Non-pigmented ciliary epithelial cell (primary cell): ENCODE results near the gene ABHD12.
"Not testable (repeated sequence)": the region's sequence is repeated elsewhere in the genome, so short reads cannot be mapped to it uniquely, and the experiment has no call there.

ENCODE experiments used
- DNase-seq: peaks from one replicate; pipeline ENCODE4 v3.0.0-alpha.2; 2010; ENCODE audit warnings: low read depth

Gene ABHD12

DNA sequence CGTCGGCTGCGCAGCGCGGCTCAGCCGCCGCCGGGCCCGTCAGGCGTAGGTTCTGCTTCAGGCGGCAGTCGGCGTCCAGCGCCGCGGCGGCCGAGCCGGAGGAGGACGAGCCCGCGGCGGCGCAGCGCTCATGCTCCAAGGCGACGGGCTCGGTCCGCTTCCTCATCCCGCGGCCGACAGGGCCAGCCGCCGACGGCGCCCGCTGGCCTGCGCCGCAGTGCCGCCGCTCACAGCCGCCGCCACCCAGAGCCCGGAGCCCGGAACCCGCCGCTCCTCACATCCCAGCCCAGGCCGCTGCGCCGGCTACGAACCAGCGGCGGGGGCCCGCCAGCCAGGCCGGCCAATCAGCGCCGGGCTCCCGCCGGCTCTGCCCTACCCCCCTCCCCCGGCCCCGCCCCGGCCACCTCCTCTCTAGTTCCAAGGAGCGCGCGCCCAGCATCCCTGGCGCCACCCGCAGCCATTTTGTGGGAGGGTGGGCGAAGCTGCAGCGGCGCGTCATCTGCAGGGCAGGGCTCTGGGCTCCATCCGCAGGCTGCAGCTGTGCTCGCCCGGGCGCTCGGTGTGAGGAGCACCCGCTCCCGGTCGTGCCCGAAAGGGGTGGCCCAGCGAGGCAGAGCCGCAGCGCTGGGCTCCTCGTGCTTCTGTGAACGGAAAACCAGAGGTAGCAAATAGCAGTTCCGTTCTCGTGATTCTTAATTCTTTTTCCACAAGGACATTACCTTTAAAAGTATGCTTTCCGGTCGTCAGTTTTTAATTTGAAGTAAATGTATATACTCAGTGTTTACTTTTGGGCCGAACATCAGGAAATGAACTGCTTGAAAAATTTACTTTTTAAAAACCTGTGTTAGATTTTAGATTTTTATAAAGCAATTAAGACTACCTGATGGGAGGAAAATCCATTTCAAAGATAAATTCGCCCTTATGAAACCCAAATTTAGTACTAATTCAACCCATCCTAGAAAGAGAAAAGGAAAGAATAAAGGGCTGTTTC is at the start of gene ABHD12:
ABHD12 (minus strand) TSS at position 298 of the 991 bp plus-strand sequence; CDS start at position 166, 132 bp downstream.
- peak; percentile 67 for DNase-seq

DNA sequence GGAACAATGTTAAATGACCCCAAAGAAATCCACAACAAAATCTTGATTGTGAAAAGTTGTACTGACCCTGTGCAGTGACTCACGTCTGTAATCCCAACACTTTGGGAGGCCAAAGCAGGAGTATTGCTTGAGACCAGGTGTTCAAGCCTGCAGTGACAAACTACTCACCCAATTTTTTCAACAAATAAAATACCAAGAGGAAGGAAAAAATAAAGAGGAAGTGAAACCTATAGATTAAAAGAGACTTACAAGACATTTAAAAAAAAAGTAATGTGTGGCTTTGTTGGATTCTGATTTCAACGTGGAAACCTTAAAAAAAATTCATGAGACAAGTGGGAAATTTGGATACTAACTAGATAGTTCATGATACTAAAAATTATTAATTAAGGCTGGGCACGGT is 48.7 kb upstream of the ABHD12 start:
- DNase-seq, result no peak

DNA sequence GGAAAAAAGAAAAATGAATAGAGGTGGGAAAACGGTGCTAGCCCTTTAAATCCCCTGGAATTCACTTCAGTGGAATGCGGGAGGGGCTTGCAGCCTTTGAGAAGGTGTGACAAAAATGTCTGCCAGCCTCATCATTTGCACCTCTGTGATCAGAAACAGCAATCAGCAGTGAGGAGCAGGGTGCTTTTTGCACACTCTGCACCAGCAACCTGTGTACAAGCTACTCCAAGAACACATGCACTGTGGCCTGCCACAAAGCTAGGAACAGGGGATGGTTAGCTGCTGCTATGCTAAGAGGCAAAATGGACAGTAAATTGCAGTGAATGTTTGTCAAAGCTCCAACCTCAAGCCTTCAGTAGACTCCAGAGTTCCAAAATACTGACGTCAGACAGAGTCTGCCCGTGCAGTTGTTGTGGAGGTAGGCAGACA is 46.5 kb upstream of the ABHD12 start:
- no peak for DNase-seq

DNA sequence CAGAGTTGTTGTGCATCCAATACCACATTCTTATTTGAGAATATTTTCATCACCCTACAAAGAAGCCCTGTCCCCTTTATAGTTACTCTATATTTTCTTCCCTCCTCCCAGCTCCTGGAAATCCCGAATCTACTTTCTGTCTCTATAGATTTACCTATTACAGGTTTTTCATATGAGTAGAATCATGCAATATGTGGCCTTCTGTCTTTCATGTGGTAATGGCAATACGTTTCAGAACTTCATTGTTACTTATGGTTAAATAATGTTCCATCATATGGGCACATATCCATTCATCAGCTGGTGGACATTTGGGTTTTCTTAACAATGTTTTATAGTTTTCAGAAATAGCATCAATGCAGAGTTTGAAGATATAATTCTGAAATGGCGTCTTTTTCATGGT is 33.9 kb upstream of the ABHD12 start:
- no peak for DNase-seq

DNA sequence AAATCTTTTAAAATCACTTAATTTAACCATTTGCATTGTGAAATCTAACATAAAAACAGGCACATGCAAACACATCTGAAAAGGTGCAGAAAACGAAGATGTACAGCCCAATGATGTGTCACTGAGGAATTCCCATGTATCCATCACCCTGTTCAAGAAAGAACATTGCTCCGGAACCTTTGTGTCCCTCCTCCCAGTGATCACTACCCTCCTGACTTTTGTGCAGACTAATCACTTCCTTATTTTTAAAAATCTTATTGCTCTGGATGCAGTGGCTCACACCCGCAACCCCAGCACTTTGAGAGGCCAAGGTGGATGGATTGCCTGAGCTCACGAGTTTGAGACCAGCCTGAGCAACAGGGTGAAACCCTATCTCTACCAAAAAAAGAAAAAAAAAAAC is 31.4 kb upstream of the ABHD12 start:
- no peak for DNase-seq

DNA sequence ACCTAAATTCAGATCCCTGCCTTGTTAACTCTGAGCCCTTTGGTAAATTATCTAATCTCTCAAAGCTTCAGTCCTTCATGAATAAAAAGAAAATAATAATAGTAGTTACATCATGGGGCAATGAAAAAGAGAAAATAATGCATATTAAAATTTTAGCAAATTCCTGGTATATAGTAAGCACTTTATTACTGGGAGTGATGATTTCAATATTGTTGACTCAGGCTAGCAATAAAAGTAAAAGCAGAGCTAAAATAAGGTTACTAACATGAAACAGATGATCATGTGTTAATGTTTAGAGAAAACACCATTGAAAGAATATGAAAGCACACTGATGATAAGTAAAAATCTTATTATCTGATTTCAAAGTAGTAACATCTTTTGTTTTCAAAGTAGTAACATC is 30.5 kb upstream of the ABHD12 start:
- DNase-seq, result no peak

DNA sequence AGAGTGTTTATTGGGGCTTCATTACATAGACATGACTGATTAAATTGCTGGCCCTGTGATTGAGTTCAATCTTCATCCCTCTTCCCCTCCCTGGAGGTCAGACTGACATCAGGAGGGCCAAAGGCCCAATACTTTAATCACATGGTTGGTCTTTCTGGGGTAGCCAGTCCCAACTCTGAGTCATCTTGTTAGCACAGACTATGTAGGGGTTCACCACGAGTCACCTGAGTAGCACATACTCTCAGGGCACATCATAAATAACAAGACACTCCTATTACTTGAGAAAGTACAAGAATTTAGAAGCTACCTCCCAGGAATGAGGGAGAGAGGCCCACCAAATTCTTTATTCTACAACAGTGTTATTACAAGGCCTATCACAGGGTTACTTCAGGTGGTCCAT is 28.1 kb upstream of the ABHD12 start:
- DNase-seq, result no peak

DNA sequence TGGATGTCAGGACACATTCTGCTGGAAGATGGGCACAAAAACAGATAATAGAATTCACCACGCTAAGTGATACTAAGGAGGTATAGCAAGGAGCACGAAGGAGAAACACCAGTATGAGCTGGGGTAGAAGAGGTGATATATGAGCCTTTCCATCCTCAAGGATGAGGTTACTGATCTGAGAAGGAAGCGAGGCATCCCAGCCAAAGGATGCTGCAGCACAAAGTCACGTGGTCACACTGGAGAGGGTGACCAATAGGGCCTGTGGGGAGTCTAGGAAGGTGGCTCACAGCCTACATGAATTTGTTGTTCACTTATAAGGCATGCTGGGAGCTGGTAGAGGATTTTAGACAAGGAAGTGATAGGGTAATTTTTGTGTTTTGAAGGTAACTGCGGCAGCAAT is 18.3 kb upstream of the ABHD12 start:
- no peak for DNase-seq

DNA sequence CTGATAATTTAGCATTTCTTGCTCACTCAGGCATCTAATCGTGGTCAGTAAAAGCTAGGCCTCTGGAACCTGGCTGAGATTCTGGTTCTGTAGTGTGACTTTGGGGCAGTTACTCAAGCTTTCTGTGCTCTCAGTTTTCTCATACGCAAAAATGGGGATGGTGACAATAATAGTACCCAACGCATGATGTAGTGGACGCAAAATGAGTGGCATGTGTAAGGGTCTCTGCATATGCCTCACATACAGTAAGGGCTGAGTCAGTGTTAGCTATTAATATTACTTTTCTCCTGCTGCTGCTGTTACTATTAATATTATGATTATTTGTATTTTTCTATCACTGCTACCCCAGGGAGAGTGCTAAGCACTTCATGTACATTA is 17.5 kb upstream of the ABHD12 start:
- DNase-seq, result no peak

DNA sequence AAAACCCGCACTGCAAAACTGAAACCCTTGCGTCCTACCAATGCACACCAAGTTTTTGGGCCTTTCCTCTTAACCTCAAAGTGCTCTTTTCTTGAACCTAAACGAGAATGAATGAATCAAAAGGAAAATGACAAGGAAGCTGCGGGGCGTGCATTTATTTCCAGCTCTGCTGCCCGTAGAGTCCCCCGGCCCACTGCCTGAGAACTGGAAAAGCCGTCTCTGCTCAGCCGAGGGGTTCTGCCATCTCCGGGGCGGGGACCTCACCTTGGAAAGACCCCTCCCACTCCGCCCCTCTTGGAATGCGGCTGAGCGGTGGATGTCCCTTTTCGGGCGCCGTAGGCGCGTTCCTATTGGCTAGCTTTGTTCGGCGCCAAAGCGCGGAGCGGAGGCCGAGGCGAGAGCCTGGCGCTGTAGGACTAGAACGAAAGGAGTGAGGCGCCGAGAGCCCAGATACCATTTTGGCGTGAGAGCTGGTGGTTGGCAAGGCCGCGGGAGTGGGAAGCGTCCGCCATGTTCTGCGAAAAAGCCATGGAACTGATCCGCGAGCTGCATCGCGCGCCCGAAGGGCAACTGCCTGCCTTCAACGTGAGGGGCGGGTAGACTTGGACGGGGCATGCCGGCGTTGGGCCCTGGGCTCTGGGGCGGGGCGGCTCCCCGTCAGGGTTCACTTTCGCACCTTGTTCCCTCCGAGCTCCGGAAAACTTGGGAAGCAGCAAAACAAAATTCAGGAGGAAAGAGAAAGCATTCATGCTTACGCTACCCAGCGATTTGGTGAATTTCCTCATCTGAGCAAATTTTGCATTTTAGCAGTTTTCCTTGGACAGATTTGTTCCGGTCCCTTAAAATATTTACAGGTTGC is 16.9 kb upstream of the ABHD12 start, which contains the start of gene GINS1:
GINS1 (plus strand) TSS at position 363 of the 859 bp plus-strand sequence; CDS start at position 511, 148 bp downstream.
- DNase-seq, result peak; percentile 37

DNA sequence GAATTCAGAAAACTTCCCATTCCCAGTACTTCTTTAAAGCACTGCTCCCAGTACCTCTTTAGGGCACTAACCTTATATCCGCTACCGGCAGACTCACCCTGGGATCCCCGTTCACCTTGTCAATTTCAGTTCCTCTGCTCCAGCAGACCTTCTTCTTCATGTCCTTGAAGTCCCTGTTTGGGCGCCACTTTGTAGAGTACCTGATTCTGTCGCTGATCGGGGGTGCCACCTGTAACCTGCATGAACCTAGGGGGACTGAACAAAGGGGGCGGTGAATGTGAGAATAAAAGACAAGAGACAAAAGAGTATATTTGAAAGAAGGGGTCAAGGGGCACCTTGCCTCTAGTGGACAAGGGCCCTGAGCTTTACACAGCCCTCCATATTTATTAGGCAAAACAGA is 11.9 kb upstream of the ABHD12 start:
- DNase-seq, result no peak

DNA sequence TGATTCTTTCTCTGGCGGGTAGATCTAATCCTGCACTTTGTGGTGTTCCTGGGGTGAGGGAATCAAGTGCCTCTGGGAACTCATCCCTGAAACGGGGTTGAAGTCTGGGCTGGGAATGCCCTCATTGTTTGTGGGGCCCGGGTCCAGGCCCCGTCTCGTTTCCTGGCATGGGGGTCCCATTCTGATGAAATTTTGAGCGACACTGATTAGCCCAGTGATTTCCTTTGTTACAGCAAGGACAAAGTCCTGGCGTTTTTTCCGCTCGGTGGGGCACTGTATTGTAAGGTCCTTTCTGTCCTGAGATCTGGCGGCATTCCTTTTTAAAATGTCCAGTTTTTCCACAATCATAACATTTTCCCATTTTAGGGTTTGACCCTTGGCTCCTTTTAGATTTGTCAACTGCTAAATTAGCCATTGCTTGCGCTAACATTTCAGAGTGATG is 9.7 kb upstream of the ABHD12 start:
- DNase-seq, result not testable (repeated sequence)

DNA sequence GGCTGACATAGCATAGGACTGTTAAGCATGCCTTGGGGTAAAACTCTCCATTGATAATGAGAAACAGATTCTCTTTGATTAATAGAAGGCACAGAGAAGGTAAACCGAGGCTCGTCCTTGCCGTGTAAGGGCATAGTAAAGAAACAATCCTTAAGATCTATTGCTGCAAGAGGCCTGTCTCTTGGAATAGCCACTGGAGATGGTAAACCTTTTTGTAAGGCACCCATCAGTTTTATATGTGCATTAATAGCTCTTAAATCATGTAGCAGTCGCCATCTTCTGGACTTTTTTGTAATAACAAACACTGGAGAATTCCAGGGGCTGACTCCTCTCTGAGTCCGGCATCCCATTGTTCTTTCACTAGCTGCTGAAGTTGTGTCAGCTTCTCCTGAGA is 8.4 kb upstream of the ABHD12 start:
- DNase-seq, result peak; percentile 40

DNA sequence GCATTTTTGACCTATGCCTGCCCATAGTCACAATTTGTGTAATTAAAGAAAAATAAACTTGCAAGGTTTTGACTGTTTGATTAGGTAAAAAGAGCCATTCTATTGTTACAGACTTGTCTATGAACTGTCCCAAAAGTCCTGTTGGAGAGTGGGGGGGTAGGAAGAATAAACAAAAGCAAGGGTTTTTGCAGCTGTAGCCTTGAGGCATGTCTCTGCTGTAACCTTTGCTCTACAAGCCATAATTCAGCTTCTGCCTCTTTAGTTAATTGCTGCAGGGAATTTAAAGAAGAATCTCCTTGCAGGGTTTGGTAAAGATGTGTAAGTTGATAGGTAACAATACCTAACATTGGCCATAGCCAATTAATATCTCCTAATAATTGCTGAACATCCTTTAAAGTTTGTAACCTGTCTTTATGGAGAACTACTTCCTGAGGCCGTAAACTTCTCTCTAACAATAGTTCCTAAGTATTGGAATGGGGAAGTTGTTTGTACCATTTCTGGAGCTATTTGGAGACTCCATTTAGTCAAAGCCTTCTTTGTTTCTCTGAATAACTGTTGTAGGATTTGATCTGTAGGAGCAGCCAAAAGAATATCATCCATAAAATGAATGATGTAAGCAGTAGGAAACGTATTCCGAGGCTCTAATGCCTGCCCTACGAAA is 7.9 kb upstream of the ABHD12 start:
- no peak for DNase-seq

DNA sequence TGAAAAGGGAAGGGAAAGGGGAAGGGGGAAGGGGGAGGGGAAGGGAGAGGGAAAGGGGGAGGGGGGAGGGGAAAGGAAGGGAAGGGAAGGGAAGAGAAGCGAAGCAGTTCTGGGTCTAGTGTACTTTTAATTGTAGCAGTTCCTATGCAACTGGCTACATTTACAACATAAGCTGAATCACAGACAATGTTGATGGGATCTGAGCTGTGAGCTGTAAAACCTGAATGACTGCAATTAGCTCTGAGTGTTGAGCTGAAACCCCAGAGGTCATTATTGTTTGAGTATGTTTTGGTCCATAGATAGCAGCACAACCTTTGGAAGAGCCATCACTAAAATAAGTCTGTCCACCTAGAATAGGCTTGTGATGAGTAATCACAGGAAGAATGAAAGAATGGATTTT is 7.2 kb upstream of the ABHD12 start:
- DNase-seq, result no peak

DNA sequence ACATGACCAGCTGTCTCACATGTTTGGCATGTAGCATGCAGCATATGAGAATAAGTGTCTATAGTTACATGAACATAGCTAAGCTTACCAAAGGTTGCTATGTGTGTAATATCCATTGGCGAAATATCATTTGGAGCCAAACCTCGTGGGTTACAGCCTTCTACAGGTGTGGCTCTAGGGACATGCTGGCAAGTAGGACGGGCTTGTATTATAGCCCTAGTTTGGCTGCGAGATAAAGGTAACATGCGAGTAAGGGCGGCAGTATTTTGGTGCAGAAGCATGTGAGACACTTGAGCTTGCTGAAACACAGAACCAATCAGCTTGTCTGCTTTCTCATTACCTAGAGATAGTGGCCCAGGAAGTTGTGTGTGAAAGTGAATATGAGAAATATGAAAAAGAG is 6.5 kb upstream of the ABHD12 start:
- DNase-seq, result no peak

DNA sequence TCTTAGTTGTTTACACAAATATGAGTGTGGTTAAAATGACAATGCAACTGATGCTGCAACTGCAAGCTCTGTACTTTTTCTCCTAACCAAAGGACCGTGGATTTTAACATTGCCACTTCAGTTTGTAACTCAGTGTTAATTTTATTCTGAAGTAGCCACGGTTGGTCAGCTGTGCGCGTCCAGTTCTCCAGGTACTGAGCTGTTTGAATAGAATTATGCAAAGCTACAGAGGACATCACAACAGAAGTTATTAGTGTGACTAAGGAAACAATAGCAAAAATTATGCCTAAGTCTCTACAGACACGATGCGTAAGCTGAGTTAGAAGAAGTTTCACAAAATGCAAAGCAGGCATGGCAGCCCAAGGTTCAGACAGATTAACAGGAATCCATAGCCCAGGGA is 4.4 kb upstream of the ABHD12 start:
- DNase-seq, result no peak

DNA sequence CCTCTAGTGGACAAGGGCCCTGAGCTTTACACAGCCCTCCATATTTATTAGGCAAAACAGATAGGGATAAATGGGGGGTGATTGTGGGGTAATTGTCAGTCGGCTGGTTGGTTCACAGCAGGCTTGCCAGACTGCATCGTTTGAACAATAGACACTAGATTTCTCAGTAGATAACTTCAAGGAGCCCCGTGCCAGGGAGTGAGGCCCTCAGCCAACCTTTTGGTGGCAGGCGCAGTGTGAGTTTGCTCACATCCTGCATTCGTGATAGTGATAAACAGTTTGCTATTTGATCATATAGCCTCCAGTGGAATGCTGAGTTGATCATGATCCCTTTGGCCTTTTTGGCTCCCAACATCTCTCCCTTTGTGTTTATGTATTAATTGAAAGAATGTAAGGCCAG is 3.6 kb upstream of the ABHD12 start:
- DNase-seq, result no peak

DNA sequence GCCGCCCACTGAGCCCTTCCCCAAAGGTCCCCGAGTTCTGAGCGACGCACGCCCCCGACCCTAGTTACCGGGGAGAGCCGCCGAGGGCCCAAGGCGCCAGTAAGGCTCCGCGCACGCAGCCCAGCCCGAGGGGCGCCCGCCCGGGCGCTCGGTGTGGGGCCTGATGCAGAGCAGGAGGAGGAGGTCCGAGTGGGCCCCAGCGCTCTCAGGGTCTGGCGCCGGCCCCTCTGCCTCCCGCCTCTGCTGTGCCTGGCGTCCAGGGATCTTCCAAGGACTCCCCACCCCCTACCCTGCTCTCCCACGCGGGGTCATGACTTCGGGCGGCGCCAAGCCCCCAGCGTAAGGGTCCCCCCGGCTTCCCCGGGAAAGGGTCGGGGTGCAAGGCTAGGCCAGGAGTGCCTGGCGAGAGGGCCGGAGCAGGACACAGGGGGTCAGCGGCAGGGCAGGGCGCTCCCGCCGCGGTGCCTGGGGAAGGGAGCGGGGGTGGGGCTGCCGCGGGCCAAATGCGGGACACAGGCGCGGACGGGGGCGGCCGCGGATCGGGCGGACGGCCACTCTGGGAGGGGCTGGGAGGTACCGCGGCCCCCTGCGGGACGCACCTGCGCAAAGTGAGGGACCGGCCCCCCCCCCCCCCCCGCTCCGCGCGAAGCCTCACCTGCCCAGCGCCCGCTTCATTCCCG is 637 bp downstream of the ABHD12 start:
- no peak for DNase-seq

DNA sequence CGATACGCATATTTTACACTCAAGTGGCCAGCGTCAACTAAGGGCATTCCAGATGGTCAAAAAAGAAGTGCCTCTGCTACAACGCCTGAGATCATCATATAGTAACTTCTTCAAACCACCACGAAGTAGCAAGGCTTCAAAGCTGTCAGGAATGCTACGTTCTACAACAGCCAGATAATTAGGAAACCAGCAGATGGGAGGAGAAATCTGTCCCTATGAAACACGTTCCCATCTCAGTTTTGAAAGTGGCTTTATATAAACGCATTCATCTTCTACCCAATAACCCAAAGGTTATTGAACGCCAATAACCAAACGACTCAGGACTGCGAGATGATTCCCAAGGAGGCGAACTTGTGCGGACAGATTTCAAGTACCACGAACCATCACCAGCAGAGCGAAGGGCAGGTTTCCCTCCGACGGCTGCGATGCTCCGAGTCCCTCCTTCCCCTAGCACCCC is 1.2 kb downstream of the ABHD12 start:
- DNase-seq, result no peak

DNA sequence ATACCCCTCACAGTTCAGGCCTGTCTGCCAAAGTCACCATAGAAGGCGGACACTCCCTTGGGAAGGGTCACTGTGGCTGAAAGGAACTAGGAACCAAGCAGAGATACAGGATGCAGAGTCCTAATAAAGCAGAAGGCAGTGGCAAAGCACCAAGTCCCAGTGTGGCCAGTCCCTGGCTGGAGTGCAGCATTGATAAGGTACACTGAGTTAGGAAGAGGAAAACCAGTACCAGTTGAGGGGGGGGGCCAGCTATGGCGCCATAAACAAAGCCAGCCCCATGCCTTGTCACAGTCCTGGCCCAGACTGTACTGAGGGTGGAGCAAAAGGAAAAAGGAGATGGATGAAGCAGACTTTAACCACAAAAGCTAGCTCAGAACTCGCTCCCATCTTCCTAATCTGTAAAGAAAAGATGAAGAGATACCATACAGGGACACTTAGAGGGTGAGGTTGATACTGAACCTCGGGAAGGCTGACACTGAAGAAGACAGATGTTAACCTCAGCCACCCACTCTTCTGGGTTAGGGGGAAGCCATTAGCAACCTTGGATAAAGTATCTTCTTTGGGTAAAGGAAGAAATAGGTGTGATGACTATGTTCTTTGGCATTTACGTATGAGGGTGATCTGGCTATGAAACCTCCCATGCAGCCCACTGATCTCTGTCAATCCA is 7.8 kb downstream of the ABHD12 start:
- no peak for DNase-seq
